Central memory CD8-positive, alpha-beta T cell (primary cell): ENCODE data around the gene ERI3.

Experiments used
- ATAC-seq: fragments of 150-1000 bp; cut with Tn5 transposase; replicated peaks from 2 replicates; pipeline ENCODE4 v1.10.0; 2022; ENCODE audit warnings: mild to moderate bottlenecking, moderate FRiP score, moderate number of reproducible peaks; ENCODE audit not compliant: poor library complexity, severe bottlenecking; ENCODE audit errors: extremely low read depth
- DNase-seq, 2 donors: peaks; one replicate each; pipeline ENCODE4 v3.0.0; 2021; ENCODE audit warnings: low spot score in 2 of 2
- H3K27ac Mint-ChIP-seq: one replicate; pipeline ENCODE4 v1.8.0; 2022; ENCODE audit warnings: low read depth, mild to moderate bottlenecking, moderate library complexity, mixed read lengths
- H3K27me3 Mint-ChIP-seq: one replicate; pipeline ENCODE4 v1.8.0; 2022; ENCODE audit warnings: mixed read lengths
- H3K36me3 Mint-ChIP-seq: one replicate; pipeline ENCODE4 v1.8.0; 2022; ENCODE audit warnings: mild to moderate bottlenecking, moderate library complexity, mixed read lengths; ENCODE audit not compliant: insufficient read depth
- H3K4me1 Mint-ChIP-seq: one replicate; pipeline ENCODE4 v1.8.0; 2022; ENCODE audit warnings: mixed read lengths
- H3K4me3 Mint-ChIP-seq: one replicate; pipeline ENCODE4 v1.8.0; 2022; ENCODE audit warnings: mild to moderate bottlenecking, moderate library complexity, mixed read lengths
- H3K9me3 Mint-ChIP-seq: one replicate; pipeline ENCODE4 v1.8.0; 2022; ENCODE audit warnings: mixed read lengths

The ERI3 gene

GRCh38 chr1:44354840-44355581 lies at the start of gene ERI3:
Gene ERI3 (minus strand): TSS chr1:44355257. CDS start chr1:44355026, 231 bp downstream.
- ATAC-seq (peak; percentile 99), DNase-seq (peak; percentile 88 to 93)
- Mint-ChIP-seq H3K4me3 (peak within 1 kb of the TSS; percentile 90), H3K36me3 (peaks cover 6% of the 10 kb centered on the region), H3K27ac (peak within 1 kb of the TSS; percentile 95), H3K27me3 (no peaks in the 10 kb centered on the region), H3K9me3 (no peaks in the 10 kb centered on the region), H3K4me1 (peaks cover 43% of the 10 kb centered on the region)

- no peaks in the 10 kb centered on the region for H3K9me3 Mint-ChIP-seq
- peaks cover 79% of the 10 kb centered on the region for H3K27me3 Mint-ChIP-seq
- no peak for ATAC-seq
These were observed 46.5 kb upstream of the ERI3 start for GRCh38 chr1:44401256-44402228.

GRCh38 chr1:44390277-44390676 lies 35.2 kb upstream of the ERI3 start:
- ATAC-seq = no peak
- DNase-seq = no peak
- no peaks in the 10 kb centered on the region for H3K36me3 Mint-ChIP-seq
- H3K4me1 Mint-ChIP-seq = no peaks in the 10 kb centered on the region
- H3K27me3 Mint-ChIP-seq = peaks cover 25% of the 10 kb centered on the region
- H3K27ac Mint-ChIP-seq = no peak overlapping the region
- no peaks in the 10 kb centered on the region for H3K9me3 Mint-ChIP-seq
- no peak overlapping the region for H3K4me3 Mint-ChIP-seq

More at GRCh38 chr1:44401256-44402228, 46.5 kb upstream of the ERI3 start:
- Mint-ChIP-seq H3K4me3 (no peak overlapping the region), H3K36me3 (peaks cover 2% of the 10 kb centered on the region), H3K4me1 (peaks cover 18% of the 10 kb centered on the region), H3K27ac (no peak overlapping the region)
- DNase-seq = no peak

- H3K4me1 Mint-ChIP-seq = no peaks in the 10 kb centered on the region
- no peak for ATAC-seq
- DNase-seq = no peak
- H3K27me3 Mint-ChIP-seq = peaks cover 17% of the 10 kb centered on the region
- no peaks in the 10 kb centered on the region for H3K9me3 Mint-ChIP-seq
- H3K4me3 Mint-ChIP-seq = no peak overlapping the region
- H3K27ac Mint-ChIP-seq = no peak overlapping the region
- H3K36me3 Mint-ChIP-seq = no peaks in the 10 kb centered on the region
These were observed 34.4 kb upstream of the ERI3 start for GRCh38 chr1:44389437-44389836.

GRCh38 chr1:44388551-44388950 lies 33.5 kb upstream of the ERI3 start:
- Mint-ChIP-seq H3K36me3 (no peaks in the 10 kb centered on the region), H3K27me3 (peaks cover 10% of the 10 kb centered on the region), H3K4me3 (no peak overlapping the region), H3K4me1 (no peaks in the 10 kb centered on the region), H3K9me3 (no peaks in the 10 kb centered on the region), H3K27ac (no peak overlapping the region)
- DNase-seq (no peak), ATAC-seq (no peak)

- no peaks in the 10 kb centered on the region for H3K9me3 Mint-ChIP-seq
- H3K4me1 Mint-ChIP-seq = no peaks in the 10 kb centered on the region
- H3K27me3 Mint-ChIP-seq = no peaks in the 10 kb centered on the region
- no peak for DNase-seq
- H3K27ac Mint-ChIP-seq = no peak overlapping the region
- no peak for ATAC-seq
- no peak overlapping the region for H3K4me3 Mint-ChIP-seq
- no peaks in the 10 kb centered on the region for H3K36me3 Mint-ChIP-seq
These were observed 25.7 kb upstream of the ERI3 start for GRCh38 chr1:44380666-44381177.

- H3K27me3 Mint-ChIP-seq = no peaks in the 10 kb centered on the region
- no peak for DNase-seq
- no peaks in the 10 kb centered on the region for H3K4me1 Mint-ChIP-seq
- no peaks in the 10 kb centered on the region for H3K9me3 Mint-ChIP-seq
- ATAC-seq = no peak
- H3K27ac Mint-ChIP-seq = no peak overlapping the region
- no peaks in the 10 kb centered on the region for H3K36me3 Mint-ChIP-seq
- H3K4me3 Mint-ChIP-seq = no peak overlapping the region
These were observed 23.1 kb upstream of the ERI3 start for GRCh38 chr1:44377925-44378784.

- Mint-ChIP-seq H3K4me1 (no peaks in the 10 kb centered on the region), H3K27me3 (no peaks in the 10 kb centered on the region), H3K9me3 (no peaks in the 10 kb centered on the region), H3K4me3 (no peak overlapping the region), H3K36me3 (no peaks in the 10 kb centered on the region), H3K27ac (no peak overlapping the region)
- ATAC-seq (no peak), DNase-seq (no peak)
These were observed 20.5 kb upstream of the ERI3 start for GRCh38 chr1:44375547-44375946.

- H3K27me3 Mint-ChIP-seq = peaks cover 16% of the 10 kb centered on the region
- no peaks in the 10 kb centered on the region for H3K9me3 Mint-ChIP-seq
- no peaks in the 10 kb centered on the region for H3K36me3 Mint-ChIP-seq
- DNase-seq (no peak), ATAC-seq (no peak)
- no peak overlapping the region for H3K4me3 Mint-ChIP-seq
- H3K27ac Mint-ChIP-seq = no peak overlapping the region
- no peaks in the 10 kb centered on the region for H3K4me1 Mint-ChIP-seq
These were observed 16.1 kb upstream of the ERI3 start for GRCh38 chr1:44371206-44371605.

GRCh38 chr1:44368471-44369151 lies 13.6 kb upstream of the ERI3 start:
- H3K4me3 Mint-ChIP-seq = no peak overlapping the region
- H3K36me3 Mint-ChIP-seq = no peaks in the 10 kb centered on the region
- H3K4me1 Mint-ChIP-seq = no peaks in the 10 kb centered on the region
- ATAC-seq (no peak), DNase-seq (no peak)
- H3K27me3 Mint-ChIP-seq = peaks cover 16% of the 10 kb centered on the region
- H3K27ac Mint-ChIP-seq = no peak overlapping the region
- H3K9me3 Mint-ChIP-seq = no peaks in the 10 kb centered on the region

GRCh38 chr1:44367944-44368343 lies 12.9 kb upstream of the ERI3 start:
- Mint-ChIP-seq H3K36me3 (no peaks in the 10 kb centered on the region), H3K27ac (no peak overlapping the region)

More at GRCh38 chr1:44367944-44368343, 12.9 kb upstream of the ERI3 start:
- no peak overlapping the region for H3K4me3 Mint-ChIP-seq
- no peaks in the 10 kb centered on the region for H3K4me1 Mint-ChIP-seq
- H3K9me3 Mint-ChIP-seq = no peaks in the 10 kb centered on the region
- H3K27me3 Mint-ChIP-seq = peaks cover 16% of the 10 kb centered on the region
- ATAC-seq = no peak
- no peak for DNase-seq
